Measurements from ENCODE around the gene PREP.

Gene PREP

DNA sequence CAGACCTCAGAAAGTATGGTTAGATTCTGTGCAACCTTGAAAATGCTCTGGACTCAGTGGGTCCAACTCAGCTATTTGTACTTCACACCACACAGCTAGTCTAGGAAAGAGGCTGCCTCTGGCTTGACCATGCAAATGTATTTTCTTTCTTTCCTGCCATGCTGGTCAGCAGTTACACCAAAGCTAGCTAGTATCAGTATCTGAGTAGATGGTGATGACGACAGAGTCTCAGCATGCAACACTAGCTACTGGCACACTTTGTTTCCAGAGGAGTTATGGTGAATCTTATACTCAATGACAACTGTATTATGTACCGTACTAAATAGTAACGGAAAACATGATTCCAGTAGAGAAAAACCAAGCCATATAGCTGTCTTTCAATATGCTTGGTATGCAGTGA lies 126.5 kb downstream of the PREP start:
- Histone ChIP-seq H3K9me3 (ENCODE audit: control insufficient read depth, low read length) (no peaks in the 10 kb centered on the region), H3K4me1 (ENCODE audit: control insufficient read depth, insufficient read depth, low read length) (peaks cover 13% of the 10 kb centered on the region), H3K4me3 (ENCODE audit: insufficient read depth, low read depth, low read length) (no peak overlapping the region), H3K27me3 (ENCODE audit: control insufficient read depth, insufficient read depth, low read length, poor library complexity, severe bottlenecking) (no peaks in the 10 kb centered on the region), H3K27ac (ENCODE audit: insufficient read depth, low read depth, low read length, poor library complexity, severe bottlenecking) (no peak overlapping the region), H3K36me3 (ENCODE audit: control insufficient read depth, insufficient read depth, low read length) (peaks cover 5% of the 10 kb centered on the region)
- WGBS, 2 experiments, result 88 to 98% methylated on average over 3 of the region's 3 CpGs

DNA sequence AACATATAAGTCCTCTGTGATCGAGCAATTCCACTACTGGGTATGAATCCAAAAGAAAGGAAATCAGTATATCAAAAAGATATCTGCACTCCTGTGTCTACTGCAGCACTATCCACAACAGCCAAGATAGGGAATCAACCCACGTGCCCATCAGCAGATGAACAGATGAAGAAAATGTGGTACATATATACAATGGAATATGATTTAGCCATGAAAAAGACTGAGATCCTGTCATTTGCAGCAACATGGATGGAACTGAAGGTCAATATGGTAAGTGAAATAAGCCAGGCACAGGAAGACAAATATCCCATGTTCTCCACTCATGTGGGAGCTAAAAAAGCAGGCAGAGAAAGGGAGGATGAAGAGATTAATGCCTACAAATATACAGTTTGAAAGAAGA lies 127.3 kb downstream of the PREP start:
- no peaks in the 10 kb centered on the region for H3K9me3 ChIP-seq (ENCODE audit: control insufficient read depth, low read length)
- H3K36me3 ChIP-seq (ENCODE audit: control insufficient read depth, insufficient read depth, low read length), result peaks cover 5% of the 10 kb centered on the region
- no peak overlapping the region for H3K4me3 ChIP-seq (ENCODE audit: insufficient read depth, low read depth, low read length)
- 85 to 93% methylated on average over 2 of the region's 2 CpGs for WGBS, 2 experiments
- no peaks in the 10 kb centered on the region for H3K27me3 ChIP-seq (ENCODE audit: control insufficient read depth, insufficient read depth, low read length, poor library complexity, severe bottlenecking)
- no peak overlapping the region for H3K27ac ChIP-seq (ENCODE audit: insufficient read depth, low read depth, low read length, poor library complexity, severe bottlenecking)
- H3K4me1 ChIP-seq (ENCODE audit: control insufficient read depth, insufficient read depth, low read length), result peaks cover 13% of the 10 kb centered on the region

DNA sequence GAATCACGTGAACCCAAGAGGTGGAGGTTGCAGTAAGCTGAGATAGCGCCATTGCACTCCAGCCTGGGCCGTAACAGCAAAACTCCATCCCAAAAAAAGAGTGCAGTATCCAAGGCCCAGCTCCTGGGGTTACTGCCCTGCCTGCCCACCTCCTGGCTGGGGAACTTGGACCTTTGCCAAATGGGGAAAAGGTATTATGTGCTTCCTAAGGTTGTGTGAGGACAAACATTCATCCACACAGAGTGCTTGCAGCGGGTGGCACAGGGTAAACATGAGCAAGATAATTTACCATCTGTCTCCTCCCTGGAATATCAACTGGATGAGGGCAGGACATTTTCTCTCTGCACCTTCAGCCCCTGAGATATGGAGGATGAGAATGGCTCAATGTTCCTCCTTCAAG lies 128.2 kb downstream of the PREP start:
- WGBS, 2 experiments, result 94 to 95% methylated on average over 4 of the region's 4 CpGs

DNA sequence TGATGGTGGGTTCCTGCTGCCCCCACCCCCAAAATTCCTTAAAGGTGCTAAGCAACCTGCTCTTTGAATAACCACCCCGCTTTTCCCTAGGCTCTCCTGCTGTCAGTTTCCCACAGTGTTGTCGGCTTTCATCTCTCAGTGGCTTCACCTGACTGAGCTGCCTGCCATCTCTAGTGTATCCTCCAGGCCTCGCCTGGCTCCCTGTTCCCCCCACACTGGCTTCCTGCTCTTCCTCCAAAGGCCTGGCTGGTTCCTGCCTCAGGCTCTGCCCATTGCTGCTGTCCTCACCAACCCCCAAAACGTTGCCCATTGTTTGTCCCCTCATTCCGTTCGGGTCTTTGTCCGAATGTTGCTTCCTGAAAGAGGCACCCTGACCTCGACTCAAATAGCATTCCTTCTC lies 129.3 kb downstream of the PREP start:
- Histone ChIP-seq H3K4me3 (ENCODE audit: insufficient read depth, low read depth, low read length) (no peak overlapping the region), H3K27ac (ENCODE audit: insufficient read depth, low read depth, low read length, poor library complexity, severe bottlenecking) (no peak overlapping the region), H3K9me3 (ENCODE audit: control insufficient read depth, low read length) (no peaks in the 10 kb centered on the region), H3K27me3 (ENCODE audit: control insufficient read depth, insufficient read depth, low read length, poor library complexity, severe bottlenecking) (no peaks in the 10 kb centered on the region), H3K36me3 (ENCODE audit: control insufficient read depth, insufficient read depth, low read length) (peaks cover 5% of the 10 kb centered on the region), H3K4me1 (ENCODE audit: control insufficient read depth, insufficient read depth, low read length) (peaks cover 13% of the 10 kb centered on the region)
- 58 to 77% methylated on average over 8 of the region's 8 CpGs for WGBS, 2 experiments

More for the DNA sequence above, 128.2 kb downstream of the PREP start:
- H3K27me3 ChIP-seq (ENCODE audit: control insufficient read depth, insufficient read depth, low read length, poor library complexity, severe bottlenecking), result no peaks in the 10 kb centered on the region
- H3K27ac ChIP-seq (ENCODE audit: insufficient read depth, low read depth, low read length, poor library complexity, severe bottlenecking), result no peak overlapping the region
- no peaks in the 10 kb centered on the region for H3K9me3 ChIP-seq (ENCODE audit: control insufficient read depth, low read length)
- peaks cover 5% of the 10 kb centered on the region for H3K36me3 ChIP-seq (ENCODE audit: control insufficient read depth, insufficient read depth, low read length)
- peaks cover 13% of the 10 kb centered on the region for H3K4me1 ChIP-seq (ENCODE audit: control insufficient read depth, insufficient read depth, low read length)
- no peak overlapping the region for H3K4me3 ChIP-seq (ENCODE audit: insufficient read depth, low read depth, low read length)

DNA sequence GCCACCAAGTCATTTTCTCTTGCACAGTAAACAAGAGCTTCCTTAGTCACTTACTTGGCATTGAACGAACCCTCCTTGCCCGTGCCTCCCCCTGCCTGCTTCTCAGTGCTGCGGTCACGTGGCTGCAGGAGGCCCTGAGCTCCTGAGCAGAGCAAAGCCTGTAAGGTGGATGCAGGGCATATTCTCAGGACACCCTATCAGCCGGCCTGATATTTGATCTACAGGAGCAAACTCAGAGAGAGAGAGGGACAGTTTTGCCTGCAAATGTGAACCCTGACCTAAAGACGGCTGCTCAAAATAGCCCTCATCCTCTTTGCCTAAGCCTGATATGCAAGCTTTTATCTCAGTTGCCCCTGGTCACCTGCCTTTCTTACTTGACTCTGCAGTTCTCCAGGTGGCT lies 130.1 kb downstream of the PREP start:
- Histone ChIP-seq H3K4me3 (ENCODE audit: insufficient read depth, low read depth, low read length) (no peak overlapping the region), H3K27ac (ENCODE audit: insufficient read depth, low read depth, low read length, poor library complexity, severe bottlenecking) (no peak overlapping the region), H3K4me1 (ENCODE audit: control insufficient read depth, insufficient read depth, low read length) (peaks cover 13% of the 10 kb centered on the region), H3K9me3 (ENCODE audit: control insufficient read depth, low read length) (no peaks in the 10 kb centered on the region), H3K36me3 (ENCODE audit: control insufficient read depth, insufficient read depth, low read length) (peaks cover under 1% of the 10 kb centered on the region), H3K27me3 (ENCODE audit: control insufficient read depth, insufficient read depth, low read length, poor library complexity, severe bottlenecking) (no peaks in the 10 kb centered on the region)
- WGBS, 2 experiments, result 48 to 53% methylated on average over 6 of the region's 6 CpGs

- no peaks in the 10 kb centered on the region for H3K27me3 ChIP-seq (ENCODE audit: control insufficient read depth, insufficient read depth, low read length, poor library complexity, severe bottlenecking)
- no peaks in the 10 kb centered on the region for H3K36me3 ChIP-seq (ENCODE audit: control insufficient read depth, insufficient read depth, low read length)
- H3K4me3 ChIP-seq (ENCODE audit: insufficient read depth, low read depth, low read length), result no peak overlapping the region
- peaks cover 13% of the 10 kb centered on the region for H3K4me1 ChIP-seq (ENCODE audit: control insufficient read depth, insufficient read depth, low read length)
- no peak overlapping the region for H3K27ac ChIP-seq (ENCODE audit: insufficient read depth, low read depth, low read length, poor library complexity, severe bottlenecking)
- no peaks in the 10 kb centered on the region for H3K9me3 ChIP-seq (ENCODE audit: control insufficient read depth, low read length)
These were observed 132.4 kb downstream of the PREP start for GRCh38 chr6:105270511-105270910.

GRCh38 chr6:105269390-105269789 lies 133.5 kb downstream of the PREP start:
- no CpG with 5 or more reads among the region's 2 CpGs for WGBS, 2 experiments
- no peaks in the 10 kb centered on the region for H3K36me3 ChIP-seq (ENCODE audit: control insufficient read depth, insufficient read depth, low read length)
- no peak overlapping the region for H3K4me3 ChIP-seq (ENCODE audit: insufficient read depth, low read depth, low read length)
- no peaks in the 10 kb centered on the region for H3K9me3 ChIP-seq (ENCODE audit: control insufficient read depth, low read length)
- peaks cover 13% of the 10 kb centered on the region for H3K4me1 ChIP-seq (ENCODE audit: control insufficient read depth, insufficient read depth, low read length)
- H3K27me3 ChIP-seq (ENCODE audit: control insufficient read depth, insufficient read depth, low read length, poor library complexity, severe bottlenecking), result no peaks in the 10 kb centered on the region
- no peak overlapping the region for H3K27ac ChIP-seq (ENCODE audit: insufficient read depth, low read depth, low read length, poor library complexity, severe bottlenecking)

GRCh38 chr6:105263685-105264610 lies 138.9 kb downstream of the PREP start:
- H3K4me3 ChIP-seq (ENCODE audit: insufficient read depth, low read depth, low read length), result no peak overlapping the region
- no peaks in the 10 kb centered on the region for H3K27me3 ChIP-seq (ENCODE audit: control insufficient read depth, insufficient read depth, low read length, poor library complexity, severe bottlenecking)
- no peaks in the 10 kb centered on the region for H3K36me3 ChIP-seq (ENCODE audit: control insufficient read depth, insufficient read depth, low read length)
- H3K4me1 ChIP-seq (ENCODE audit: control insufficient read depth, insufficient read depth, low read length), result peaks cover 8% of the 10 kb centered on the region
- 94 to 96% methylated on average over 6 of the region's 6 CpGs for whole genome bisulfite sequencing, 2 experiments
- no peak overlapping the region for H3K27ac ChIP-seq (ENCODE audit: insufficient read depth, low read depth, low read length, poor library complexity, severe bottlenecking)
- no peaks in the 10 kb centered on the region for H3K9me3 ChIP-seq (ENCODE audit: control insufficient read depth, low read length)

DNA sequence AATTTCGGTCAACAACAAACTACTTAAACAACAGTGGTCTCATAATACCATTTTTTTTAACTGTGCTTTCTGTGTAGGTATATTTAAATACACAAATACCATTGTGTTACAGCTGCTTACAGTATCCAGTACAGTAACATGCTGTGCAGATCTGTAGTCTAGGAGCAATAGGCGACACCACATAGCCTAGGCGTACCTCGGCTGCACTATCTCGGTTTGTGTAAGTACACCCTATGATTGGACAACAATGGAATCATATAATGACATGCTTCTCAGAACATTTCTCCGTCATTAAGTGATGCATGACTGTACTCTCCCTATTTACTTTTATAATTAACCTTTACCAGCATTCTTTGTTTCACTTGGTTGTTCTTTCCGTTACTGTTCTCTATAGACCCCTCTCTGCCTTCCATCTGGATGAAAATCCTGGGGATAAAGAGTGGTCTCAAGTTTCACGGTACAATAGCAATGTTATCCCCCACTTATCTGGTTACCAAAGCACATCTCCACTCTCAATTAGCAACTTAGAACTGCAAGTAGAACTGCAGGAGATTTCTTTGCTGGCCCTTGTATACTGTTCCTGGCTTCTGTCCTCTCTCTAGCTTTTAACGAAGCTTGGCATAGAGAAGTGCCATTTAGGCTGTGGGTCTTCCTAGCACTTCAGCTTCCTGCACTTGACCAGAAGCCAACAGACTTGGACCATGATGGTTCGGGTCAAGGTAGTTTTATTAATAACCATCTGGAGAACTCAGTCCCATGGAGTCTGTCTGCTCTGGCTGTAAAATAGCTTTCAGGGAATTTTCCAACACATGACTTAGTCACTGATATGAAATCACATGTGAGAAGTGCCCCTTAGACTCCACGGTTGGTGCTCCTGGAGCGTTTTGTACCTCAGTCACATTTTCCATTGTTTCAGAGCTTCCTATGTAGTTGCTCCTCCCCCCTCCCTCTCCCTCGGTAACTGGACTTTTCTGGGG lies 142.7 kb downstream of the PREP start:
- Histone ChIP-seq H3K27ac (ENCODE audit: insufficient read depth, low read depth, low read length, poor library complexity, severe bottlenecking) (no peak overlapping the region), H3K27me3 (ENCODE audit: control insufficient read depth, insufficient read depth, low read length, poor library complexity, severe bottlenecking) (no peaks in the 10 kb centered on the region), H3K4me1 (ENCODE audit: control insufficient read depth, insufficient read depth, low read length) (peaks cover 8% of the 10 kb centered on the region), H3K4me3 (ENCODE audit: insufficient read depth, low read depth, low read length) (no peak overlapping the region), H3K36me3 (ENCODE audit: control insufficient read depth, insufficient read depth, low read length) (no peaks in the 10 kb centered on the region), H3K9me3 (ENCODE audit: control insufficient read depth, low read length) (no peaks in the 10 kb centered on the region)
- WGBS, 2 experiments, result 79 to 81% methylated on average over 12 to 13 of the region's 13 CpGs

DNA sequence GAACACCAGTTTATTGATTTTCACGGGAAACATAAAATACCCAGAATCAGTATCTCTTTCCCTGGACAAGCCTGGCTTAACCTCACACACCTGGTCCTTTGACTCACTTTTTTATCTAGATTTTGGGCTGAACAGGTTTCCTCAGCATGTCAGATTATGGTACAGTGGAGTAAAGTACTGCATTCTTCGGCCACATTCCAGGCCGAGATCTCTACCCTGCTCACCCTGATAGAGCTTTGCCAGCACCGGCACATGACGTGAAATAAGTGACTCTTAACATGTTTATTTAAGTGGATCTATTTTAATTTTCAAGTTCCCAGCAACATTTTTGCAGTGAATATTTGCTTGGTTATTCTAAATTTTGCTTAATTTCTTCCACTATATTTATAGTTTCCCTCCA lies 144.1 kb downstream of the PREP start:
- no peaks in the 10 kb centered on the region for H3K27me3 ChIP-seq (ENCODE audit: control insufficient read depth, insufficient read depth, low read length, poor library complexity, severe bottlenecking)
- WGBS, 2 experiments, result 90 to 94% methylated on average over 5 of the region's 5 CpGs
- peaks cover 8% of the 10 kb centered on the region for H3K4me1 ChIP-seq (ENCODE audit: control insufficient read depth, insufficient read depth, low read length)
- no peak overlapping the region for H3K27ac ChIP-seq (ENCODE audit: insufficient read depth, low read depth, low read length, poor library complexity, severe bottlenecking)
- H3K36me3 ChIP-seq (ENCODE audit: control insufficient read depth, insufficient read depth, low read length), result no peaks in the 10 kb centered on the region
- H3K9me3 ChIP-seq (ENCODE audit: control insufficient read depth, low read length), result no peaks in the 10 kb centered on the region
- H3K4me3 ChIP-seq (ENCODE audit: insufficient read depth, low read depth, low read length), result no peak overlapping the region

Measured in ectodermal cell (in vitro differentiated cells).